Limb (tissue), 2 donors: Measurements from ENCODE around the gene LDLRAD4.

Experiments used
- DNase-seq, 2 donors: peaks; one replicate each; pipeline ENCODE4 v3.0.0-alpha.2; 2016; ENCODE audit errors: extremely low spot score in 2 of 2

The LDLRAD4 gene

DNA sequence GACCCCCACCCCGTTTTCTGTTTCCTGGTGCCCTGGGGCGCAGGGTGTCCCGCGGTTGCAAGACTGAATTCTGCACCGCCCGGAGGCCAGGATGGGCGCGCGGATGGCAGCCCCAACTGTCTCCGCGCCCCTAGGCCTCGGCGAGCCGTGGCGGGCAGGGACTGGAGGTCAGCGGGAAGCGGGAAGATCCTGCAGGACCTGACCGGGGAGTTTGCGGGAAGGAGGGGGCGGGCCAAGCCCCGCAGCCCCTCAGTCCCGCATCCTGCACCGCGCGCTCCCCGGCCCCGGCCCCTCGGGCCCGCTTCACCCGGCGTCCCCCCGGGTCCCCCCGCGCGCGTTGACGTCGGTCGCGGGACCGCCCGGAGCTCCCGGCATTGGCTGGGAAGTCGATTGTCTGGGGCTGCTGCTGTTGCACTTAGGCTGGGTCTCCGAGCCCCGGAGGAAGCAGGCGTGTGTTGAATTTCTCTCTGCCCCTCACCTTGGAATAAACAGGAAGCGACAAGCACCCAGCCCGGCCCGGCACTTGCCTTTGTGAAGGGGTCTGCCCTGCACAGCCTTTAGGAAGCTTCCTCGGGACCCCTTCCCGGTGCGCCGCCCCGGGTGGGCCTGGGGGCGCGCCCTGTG lies at the start of gene LDLRAD4:
LDLRAD4 (plus strand) TSS at position 393 of the 624 bp plus-strand sequence.
- DNase-seq = peak in 1 of 2 donors; percentile 79

DNA sequence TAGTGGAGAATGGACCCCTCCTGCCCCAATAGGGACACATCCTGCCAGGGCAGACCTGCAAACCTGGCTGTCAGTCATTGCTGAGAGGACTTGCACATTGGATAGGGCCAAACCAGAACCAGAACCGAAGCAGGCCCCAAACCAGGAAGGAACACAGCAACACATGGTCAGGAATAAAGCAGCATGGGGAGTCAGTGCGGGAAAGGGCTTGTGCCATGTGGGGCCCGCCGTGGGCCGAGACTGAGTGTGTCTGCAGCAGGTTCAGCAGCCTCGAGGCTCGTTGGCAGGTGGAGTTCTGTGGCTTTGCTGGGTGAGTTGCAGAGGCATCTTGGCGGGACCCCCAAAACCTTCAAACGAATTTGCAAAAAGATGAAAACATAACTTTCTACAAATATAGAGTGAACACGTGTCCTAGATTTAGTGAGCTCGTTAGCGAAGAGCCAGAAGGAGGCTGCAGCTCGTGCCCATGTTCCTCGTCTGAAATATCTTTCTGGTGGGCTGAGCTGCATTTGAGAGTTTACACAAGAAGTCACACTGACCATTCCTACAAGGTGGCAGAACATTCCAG lies 44.9 kb upstream of the LDLRAD4 start:
- DNase-seq = no peak

DNA sequence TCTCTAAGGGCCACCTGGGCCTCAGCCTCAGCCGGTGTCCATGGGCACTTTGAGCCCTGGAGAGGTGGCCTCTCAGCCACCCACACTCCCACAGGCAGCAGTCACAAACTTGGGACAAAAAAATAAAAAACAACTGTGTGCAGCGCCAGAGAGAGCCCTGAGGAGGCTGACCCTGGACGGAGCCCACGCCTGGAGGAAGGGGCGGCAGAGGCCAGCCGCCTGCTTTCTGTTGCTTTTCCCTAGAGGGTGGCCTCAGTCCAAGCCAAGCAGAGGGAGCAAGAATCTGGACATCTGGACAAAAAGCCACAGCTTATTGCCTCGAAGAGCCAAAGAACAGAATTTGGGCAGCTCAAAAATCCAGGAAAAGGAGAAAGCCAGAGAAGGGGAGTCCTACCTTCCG lies 43.3 kb upstream of the LDLRAD4 start:
- DNase-seq = no peak

DNA sequence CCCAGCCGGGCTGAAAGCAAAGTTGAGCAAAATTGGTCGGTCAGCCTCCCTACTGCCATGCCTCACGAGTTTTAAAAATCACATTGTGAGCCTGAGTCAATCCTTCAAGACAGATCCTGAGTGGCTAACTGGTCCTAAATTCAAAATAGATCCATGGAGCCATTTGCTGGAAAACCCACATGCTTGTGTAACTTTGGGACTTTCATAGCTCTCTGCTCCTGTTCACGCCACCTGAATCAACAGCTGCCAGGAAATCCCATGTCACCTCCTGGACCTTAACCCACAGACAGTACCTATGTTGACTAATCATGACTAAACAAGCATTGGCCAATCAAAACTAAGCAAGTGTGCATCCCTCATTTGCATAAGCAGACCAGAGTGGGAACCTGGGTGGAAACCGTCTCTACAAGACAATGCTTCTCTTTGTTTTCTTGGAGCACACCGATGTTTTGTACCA lies 42.8 kb upstream of the LDLRAD4 start:
- DNase-seq = no peak

GRCh38 chr18:13176847-13177246 lies 41.7 kb upstream of the LDLRAD4 start:
- no peak for DNase-seq

DNA sequence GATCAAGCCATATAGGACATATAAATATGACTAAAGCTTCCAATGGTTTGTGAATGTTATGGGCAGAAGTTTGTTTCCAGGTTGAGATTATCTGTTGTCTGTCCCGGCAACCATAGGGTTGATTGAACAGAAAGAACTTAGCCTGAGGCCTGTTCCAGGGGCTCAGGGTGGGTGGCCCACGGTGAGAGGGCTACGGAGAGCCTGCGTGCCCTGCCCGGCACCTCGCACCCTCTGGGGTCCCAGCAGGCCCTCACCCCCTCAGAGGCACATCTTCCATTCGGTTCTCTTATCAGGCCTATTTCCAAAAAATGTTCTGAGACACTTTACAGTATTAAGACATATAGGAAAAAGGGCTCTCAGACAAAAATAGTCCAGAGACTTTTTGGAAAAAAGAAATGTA lies 40.4 kb upstream of the LDLRAD4 start:
- no peak for DNase-seq

DNA sequence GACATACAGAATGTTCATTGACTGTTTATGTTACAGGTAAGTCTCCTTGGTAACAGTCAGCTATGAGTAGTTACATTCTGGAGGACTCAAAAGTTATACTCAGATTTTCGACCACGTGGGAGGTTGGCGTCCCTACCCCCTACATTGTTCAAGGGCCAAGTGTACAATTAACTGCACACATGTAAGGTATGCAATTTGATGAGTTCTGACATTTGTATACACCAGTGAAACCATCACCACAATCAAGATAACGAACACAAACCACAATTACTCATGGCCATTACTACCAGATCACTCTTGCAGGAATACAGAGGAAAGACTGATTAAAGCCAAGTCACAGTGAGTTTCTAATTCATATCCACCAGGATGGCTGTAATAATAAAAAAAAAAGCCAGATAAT lies 39.6 kb upstream of the LDLRAD4 start:
- DNase-seq = no peak

DNA sequence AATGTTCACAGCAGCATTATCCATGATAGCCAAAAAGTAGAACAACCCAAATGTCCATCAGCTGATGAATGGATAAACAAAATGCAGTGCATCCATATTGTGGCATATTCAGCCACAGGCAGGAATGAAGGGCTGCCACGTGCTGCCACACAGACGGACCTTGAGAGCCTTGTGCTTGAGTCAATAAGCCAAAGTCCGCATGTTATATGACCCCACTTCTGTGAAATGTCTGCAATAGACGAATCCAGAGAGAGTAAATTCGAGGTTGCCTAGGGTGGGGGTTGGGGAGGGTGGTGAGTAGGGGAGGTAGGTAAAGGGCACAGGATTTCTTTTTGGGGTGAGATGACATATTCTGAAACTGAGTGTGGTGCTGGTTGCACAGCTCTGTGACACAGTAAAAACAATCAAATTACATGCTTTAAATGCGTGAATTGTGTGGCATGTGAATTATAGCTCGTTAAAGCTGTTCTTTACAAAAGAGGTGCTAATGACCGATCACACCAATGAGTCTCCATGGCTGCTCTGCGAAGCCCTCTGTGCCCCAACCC lies 38.9 kb upstream of the LDLRAD4 start:
- no peak for DNase-seq

GRCh38 chr18:13180614-13181375 lies 37.8 kb upstream of the LDLRAD4 start:
- no peak for DNase-seq

GRCh38 chr18:13181765-13182164 lies 36.8 kb upstream of the LDLRAD4 start:
- no peak for DNase-seq

- DNase-seq = no peak
Measured at GRCh38 chr18:13183359-13183758, 35.2 kb upstream of the LDLRAD4 start.

DNA sequence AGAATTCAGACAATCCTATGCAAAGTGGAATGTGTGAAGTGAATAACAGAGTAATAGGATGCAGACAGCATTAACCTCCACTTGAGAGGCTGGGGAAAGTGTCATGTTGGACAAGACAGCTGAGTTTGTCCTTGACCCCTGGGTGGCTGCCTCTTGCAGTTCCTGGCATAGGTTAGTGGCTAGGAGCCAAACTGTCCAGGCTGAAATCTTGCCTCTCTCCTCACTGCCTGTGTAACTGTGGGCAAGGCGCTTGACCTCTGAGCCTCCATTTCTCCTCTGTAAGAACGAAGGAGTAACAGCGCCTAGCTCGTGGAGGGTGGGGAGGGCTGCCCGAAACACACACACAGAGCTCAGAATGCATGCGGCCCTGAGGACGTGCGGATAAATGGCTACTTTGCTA lies 34.8 kb upstream of the LDLRAD4 start:
- no peak for DNase-seq

DNA sequence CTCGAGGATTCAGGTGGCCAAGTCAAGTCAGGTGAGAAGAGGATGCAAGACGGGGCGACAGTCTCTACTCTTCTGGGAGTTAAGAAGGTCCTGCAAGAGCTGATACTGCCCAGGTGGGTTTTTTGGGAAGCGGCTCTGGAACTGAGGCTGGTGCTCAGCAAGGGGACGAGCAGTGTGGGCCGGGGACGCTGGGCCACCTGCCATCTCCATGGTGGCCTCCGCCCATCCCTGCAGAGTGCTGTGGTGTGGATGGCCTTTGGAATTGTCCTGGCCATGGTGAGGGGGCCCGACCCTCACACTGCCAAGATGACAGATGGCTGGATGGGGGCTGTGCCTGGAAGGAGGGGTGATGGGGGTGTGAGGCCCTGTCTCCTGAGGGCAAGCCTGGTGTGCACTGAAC lies 34.2 kb upstream of the LDLRAD4 start:
- no peak for DNase-seq

DNA sequence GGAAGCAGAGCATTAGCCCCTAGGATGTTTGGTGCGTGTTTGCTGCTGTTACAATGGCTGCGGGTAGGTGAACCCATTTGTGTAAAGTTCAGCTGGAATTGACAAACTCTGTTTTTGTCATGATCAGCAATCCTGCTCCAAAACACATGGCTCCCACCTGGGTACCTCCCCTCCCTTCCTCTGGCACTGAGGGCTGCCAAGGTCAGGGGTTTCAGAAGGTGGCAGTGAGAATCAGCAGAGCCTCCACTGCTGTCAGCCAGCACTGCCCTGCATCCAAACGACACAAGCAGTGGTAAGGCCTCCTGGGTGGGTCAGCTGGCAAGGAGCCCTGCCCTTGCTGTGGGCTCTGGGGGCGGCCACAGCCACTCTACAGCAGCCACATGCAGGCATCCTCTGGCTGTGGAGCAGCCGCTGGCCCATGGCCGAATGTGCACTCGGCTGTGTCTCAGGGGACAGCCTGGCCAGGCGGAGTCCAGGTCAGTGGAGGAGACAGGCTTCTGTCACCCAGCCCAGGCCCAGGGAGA lies 32.8 kb upstream of the LDLRAD4 start:
- no peak for DNase-seq

- no peak for DNase-seq
Measured at GRCh38 chr18:13186687-13187086, 31.9 kb upstream of the LDLRAD4 start.

- no peak for DNase-seq
Measured at GRCh38 chr18:13187498-13187897, 31.1 kb upstream of the LDLRAD4 start.

GRCh38 chr18:13191031-13191430 lies 27.5 kb upstream of the LDLRAD4 start:
- no peak for DNase-seq

DNA sequence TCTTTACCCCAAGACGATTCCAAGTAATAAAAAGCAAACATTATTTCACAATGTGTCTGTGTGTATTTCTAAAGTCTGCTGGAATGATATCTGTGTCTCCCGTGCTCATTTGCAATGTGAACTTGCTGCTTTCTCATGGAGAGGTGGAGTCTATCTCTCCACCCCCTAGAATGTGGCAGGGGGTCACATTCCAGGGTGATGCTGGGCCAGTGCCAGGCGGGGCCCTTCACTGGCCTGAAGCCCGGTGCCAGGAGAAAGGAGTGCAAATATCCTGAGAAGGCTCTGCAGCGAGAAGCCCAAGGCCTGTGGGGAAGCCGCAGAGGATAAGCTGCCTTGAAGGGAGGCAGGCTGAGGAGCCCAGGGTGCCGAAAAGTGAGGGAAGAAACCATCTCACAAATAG lies 26.8 kb upstream of the LDLRAD4 start:
- DNase-seq = peak in 1 of 2 donors; percentile 60

DNA sequence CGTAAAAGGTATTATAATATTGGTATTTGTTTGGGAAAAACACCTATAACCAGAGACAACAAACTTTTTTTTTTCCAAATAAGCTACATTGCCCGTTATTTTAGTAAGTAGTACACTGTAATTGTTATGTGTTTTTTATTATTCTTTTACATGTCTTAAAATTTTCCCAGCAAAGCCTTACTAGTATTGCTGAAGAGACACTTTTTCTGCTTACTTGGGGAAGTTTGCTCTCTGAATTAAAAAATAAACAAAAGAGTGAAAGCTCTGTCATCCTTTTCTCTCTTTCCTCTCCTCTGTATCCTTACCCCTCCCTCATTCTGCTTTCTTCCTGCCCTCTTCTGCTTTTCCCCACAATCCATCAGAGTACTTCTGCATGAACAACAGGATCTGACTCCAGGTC lies 25.6 kb upstream of the LDLRAD4 start:
- DNase-seq = no peak

DNA sequence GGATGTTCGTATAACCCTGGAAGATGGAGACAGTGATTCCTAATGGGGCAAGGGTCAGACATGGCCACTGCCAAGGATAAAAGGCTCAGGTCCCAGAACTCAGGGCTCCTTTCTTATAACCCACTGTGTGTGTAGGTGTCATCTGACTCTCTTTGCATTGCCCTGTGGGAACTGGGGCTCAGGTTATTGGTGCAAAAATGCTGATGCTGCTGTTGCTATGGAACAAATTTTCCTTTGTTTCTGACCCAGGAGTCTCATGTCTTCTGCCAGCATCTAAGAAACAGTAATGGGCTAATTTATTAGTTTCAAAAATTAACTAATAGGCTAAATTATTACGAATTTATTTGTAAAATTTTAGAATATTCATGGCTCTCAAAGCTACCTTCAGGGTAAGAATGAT lies 24.3 kb upstream of the LDLRAD4 start:
- no peak for DNase-seq

DNA sequence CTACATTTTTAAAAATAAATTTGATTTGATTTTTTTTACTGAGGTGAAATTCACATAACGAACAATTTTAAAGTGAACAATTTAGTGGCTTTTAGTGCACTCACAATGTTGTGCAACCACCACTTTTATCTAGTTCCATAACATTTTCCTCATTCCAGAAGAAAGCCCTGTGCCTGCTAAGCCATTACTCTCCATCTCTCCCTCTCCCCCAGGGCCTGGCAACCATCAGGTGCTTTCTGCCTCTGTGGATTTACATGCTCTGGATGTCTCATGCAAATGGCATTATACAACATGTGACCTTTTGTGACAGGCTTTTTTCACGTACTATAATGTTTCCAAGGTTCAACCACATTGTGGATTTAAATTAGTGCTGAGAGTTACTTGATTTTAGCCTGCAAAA lies 19.9 kb upstream of the LDLRAD4 start:
- no peak for DNase-seq

- no peak for DNase-seq
Measured at GRCh38 chr18:13199169-13199568, 19.4 kb upstream of the LDLRAD4 start.
